ENCODE measurements around the gene CYB5R4.
"Not testable (repeated sequence)": the region's sequence is repeated elsewhere in the genome, so short reads cannot be mapped to it uniquely, and the experiment has no call there.

GRCh38 chr6:83946201-83946833 lies 86.8 kb downstream of the CYB5R4 start:
- TF ChIP-seq CTCF (conservative IDR thresholded peaks at IDR 0.05); ZFX (IDR thresholded peaks at IDR 0.05): not testable (repeated sequence)

All from C4-2B (cell line).